HG03457 (cell line): ENCODE data around the gene HAS3.

Experiments used
- ATAC-seq: cut with Tn5 transposase; IDR thresholded peaks from one replicate; pipeline ENCODE4 v1.9.1; 2021; ENCODE audit warnings: moderate number of reproducible peaks; ENCODE audit not compliant: unreplicated experiment

Gene HAS3

DNA sequence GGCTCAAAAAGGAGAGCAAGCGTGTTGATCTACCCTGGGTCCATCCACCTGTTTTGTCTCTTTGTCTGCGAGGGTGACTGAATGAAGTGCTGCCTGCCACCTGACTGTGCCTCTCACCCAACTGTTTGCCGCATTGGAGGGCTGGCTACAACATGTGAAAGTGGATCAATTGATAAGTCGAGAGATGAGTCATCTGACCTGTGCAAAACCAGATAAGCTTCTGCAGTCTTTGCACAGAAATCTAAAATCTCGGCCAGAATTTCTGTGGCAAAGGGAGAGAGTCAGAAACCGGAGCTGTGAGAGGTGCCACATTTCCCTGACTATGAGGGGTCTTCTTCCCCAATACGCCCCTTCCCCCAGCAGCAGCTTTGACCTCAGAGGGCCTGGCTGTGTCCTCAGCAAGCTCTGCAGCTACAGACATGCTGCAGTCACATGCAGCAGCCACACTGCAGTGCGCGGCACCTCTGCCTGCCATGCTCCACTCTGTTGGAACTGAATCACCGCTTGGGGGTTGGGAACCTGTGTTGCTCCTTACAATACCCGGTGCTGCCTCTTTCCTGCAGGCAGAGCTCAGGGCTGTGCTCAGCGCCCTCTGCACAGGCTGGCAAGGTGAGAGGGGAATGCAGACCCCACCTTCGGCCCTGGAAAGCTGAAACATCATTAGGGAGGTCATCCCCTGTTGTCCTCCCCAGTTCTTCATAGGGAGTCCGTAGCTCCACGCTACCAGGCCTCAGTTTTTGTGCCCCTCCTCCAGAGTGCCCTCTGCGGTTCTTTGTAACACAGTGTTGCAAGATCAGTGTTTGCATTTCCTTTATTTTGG lies 16.2 kb upstream of the HAS3 start:
- no peak for ATAC-seq

DNA sequence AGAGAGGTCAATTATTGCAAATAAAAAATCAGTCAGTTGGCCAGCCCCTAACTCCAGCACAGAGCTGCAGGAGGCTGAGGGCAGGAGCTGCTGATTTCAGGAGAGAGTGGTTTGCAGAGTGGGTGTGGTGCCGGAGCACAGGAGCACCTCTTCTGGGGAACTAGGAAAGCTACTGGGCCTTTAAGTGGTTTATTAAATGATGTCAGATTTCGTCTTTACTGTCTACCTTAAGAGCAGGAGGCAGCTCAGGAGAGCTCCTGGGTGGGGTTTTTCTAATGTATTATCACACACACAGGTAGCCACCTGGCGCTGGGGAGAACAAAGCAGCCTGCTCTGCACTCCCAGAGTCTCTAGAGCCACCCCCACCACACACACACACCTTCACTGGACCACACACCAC lies 11.5 kb upstream of the HAS3 start:
- no peak for ATAC-seq

DNA sequence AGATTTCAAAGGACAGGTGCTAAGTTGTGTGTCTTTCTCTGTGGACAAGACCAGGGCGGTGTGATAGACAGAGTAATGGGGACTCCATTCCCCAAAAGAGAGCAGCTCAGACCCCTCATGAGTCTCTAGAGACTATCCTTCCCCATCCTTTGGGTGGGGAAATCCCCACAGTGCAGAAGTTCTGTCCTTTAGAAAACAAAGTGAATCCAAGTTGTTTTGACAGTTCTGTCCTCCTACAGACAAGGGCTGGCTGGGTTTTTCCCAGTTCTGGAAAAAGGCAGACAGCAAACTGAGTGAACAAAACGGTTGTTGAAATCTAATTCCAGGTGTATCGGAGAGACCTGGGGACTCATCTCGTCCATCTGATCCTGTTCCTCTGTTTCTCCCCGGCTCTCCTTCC lies 11.0 kb upstream of the HAS3 start:
- ATAC-seq: no peak

DNA sequence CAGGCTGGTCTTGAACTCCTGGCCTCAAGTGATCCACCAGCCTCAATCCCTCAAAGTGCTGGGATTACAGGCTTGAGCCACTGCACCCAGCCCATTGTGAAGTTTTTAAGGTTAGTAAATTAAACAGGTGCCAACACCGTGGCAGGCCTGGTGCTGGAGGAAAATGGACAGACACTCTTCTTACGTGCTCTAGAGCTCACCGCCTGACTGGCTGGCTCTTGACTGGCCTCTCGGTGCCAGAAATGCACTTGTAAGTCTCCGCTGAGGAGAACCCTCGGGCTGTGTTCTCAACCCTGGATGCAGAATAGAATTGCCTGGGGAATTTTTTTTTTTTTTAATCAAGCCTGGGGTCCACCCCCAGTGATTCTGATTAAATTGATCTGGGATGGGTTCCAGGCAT lies 10.3 kb upstream of the HAS3 start:
- ATAC-seq: no peak

DNA sequence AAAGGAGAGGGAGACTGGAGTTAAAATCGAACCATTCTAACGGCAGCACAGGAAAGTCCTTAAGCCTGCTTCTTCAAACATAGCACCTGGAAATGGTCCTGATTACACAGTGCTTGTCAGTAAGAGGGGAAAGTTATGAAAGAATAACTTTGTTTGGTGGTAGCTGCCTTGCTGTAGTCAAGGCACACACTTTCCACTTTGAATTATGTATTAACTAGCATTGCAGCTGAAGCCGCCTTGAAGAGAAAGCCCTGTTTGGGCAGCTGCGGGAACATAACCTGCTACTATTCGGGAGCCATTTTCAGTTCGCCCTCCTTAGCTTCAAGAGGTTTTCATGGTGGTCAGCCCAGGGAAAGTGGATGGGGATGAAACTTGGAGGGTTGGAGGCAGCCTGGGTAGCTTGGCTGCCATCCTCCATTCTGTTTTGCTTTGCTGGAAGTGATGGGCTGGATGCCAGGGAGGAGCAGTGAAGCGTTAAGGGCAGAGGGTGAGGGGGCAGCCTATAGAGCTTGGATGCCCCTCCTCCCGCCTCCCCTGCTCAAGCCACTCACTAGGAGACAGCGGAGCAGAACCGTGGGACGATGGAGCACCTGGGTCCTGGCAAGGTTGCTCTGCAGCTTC lies 5.3 kb upstream of the HAS3 start:
- no peak for ATAC-seq

DNA sequence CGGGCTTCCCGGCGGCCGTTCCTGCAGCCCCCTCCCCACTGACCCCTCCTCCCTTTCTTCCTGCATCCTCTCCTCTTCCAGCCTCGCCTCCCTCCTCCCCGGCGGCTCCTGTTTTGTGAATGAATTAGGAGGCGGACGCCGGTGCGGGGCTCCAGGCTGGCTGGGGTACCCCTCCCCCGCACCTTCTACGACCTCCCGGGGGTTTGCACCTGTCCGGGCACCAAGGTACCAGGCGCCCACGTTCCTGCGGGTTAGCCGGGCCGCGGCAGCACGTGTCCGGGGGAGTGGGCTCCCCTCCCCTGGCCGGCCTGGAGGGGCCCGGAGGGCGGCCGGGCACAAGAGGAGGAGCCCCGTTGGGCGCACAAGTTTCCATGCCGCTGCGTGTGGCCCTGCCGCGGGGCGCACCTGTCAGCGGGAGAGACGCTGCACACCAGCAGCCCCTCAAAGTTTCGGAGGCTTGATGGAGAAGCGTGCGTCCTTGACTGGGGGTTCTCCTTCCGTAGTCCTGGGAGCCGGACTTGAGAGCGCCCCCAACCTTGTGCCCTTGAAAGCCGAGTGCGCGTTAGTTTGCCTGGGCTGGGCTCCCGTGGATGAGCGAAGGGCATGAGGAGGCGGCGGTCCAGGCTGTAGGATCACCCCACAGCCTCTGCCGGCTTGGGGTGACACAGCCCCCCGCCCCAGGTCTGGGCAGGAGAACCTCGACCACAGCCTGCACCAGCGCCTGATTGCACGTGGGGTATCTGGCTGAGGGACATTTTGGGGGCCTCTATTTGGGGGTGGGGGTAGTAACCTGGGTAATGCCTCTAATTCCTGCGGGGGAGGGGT lies 1.2 kb downstream of the HAS3 start:
- no peak for ATAC-seq

DNA sequence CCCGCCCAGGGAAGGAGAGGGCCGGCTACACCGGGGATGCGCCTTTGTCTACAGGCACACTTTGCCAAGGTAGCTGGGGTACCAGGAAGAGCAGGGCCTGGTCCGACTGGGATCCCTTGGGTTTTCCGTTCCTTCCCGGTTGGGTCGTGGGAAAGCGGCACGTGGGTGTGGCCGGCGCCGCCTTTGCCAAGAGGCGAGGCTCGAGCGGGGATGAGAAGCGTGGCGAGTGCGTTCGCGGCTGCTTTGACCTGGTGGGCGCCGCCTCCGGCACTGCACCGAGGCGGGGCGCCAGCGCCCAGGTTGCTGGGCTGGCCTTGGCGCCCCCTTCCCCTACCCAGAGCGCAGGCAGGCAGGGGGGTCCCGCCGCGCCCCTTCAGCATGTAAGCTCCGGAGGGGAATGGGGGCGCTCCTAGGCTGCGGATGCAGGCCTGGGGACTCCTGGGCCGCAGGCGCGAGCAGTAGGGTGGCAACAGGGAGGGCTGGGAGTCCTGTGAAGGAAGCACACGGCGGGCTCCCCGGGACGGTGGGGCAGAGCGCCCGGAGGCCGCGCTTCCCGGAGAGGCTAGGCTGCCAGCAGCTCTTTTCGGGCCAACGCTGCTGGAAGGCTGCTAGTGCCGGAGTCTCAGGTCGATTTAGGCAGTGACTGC lies 2.0 kb downstream of the HAS3 start:
- ATAC-seq: no peak

DNA sequence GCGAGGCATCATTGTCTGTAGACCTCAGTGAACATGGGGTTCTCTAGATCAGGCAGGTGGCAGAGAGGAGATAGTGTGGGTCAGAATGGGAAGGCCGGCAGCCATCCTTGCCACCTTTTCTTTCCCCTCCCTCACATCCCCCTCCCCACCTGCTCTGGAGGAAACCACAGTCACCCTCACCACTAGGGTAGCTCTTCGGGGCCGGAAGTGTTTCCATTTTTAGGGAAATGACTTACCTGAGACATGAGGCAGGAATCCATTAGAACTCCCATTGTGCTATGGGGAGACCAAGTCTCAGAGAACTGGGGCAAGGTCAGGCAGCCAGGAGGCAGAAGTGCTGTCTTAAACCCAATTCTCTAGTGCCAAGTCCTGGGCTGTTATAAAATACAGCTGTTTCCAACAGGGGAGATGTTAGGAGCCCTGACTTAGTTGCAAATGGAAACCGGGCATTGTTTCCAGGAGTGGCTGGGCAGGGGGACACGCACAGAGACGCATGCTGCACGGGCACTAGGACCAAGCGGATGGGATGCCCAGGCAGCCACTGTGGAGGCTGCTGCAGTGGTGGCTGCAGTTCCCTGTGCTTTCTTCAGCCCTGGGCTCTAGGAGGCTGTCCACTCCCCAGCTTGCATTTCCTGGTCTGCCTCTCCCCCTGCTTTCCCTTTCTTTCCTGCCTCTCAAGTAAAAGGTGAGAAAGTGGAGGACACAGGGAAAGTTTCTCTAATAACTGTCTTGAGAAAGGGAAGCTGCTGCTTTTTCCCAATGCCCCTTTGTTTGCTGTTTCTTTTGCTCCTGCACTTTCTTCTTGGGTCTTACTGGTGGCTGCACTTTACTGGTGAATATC lies 2.8 kb downstream of the HAS3 start:
- ATAC-seq: no peak

DNA sequence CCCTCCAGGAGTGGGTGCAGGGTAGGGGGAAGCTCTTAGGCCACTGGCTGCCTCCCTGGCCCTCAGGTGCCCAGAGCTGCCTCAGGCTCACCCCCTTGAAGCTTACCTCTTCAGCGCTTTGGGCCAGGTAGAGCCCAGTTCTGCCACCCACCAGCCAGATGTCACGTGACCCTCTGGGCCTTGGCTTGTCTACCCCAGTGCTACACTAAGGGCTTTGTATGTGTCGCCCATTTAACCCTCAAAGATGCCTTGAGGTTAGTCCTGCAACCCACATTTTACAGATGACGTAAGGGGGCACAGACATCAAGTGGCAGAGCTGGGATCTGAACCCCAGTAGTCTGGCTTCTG lies 3.4 kb downstream of the HAS3 start:
- no peak for ATAC-seq

DNA sequence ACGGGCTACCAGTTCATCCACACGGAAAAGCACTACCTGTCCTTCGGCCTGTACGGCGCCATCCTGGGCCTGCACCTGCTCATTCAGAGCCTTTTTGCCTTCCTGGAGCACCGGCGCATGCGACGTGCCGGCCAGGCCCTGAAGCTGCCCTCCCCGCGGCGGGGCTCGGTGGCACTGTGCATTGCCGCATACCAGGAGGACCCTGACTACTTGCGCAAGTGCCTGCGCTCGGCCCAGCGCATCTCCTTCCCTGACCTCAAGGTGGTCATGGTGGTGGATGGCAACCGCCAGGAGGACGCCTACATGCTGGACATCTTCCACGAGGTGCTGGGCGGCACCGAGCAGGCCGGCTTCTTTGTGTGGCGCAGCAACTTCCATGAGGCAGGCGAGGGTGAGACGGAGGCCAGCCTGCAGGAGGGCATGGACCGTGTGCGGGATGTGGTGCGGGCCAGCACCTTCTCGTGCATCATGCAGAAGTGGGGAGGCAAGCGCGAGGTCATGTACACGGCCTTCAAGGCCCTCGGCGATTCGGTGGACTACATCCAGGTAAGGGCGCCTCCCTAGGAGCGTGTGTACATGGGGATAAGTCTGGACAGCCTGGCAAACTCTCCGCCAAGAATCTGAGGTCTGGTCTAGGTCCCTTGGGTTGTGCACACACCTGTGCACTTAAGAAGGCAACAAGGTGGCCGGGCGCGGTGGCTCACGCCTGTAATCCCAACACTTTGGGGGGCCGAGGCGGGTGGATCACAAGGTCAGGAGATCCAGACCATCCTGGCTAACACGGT lies 4.2 kb downstream of the HAS3 start:
- no peak for ATAC-seq

DNA sequence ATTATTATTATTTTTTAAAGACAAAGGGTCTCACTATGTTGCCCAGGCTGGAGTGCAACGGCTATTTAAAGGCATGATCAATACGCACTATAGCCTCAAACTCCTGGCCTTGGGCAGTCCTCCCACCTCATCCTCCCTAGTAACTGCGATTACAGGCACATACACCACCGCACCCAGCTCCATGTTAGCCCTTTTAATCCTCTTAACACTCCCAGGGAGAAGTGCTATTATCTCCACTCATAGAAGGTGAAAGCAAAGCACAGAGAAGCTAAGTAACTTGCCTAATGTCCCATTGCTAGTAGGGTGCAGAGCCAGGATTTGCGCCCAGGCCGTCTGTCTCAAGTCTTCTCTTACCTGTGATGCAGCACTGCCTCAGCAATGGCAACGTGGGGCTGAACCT lies 5.0 kb downstream of the HAS3 start:
- ATAC-seq: no peak

DNA sequence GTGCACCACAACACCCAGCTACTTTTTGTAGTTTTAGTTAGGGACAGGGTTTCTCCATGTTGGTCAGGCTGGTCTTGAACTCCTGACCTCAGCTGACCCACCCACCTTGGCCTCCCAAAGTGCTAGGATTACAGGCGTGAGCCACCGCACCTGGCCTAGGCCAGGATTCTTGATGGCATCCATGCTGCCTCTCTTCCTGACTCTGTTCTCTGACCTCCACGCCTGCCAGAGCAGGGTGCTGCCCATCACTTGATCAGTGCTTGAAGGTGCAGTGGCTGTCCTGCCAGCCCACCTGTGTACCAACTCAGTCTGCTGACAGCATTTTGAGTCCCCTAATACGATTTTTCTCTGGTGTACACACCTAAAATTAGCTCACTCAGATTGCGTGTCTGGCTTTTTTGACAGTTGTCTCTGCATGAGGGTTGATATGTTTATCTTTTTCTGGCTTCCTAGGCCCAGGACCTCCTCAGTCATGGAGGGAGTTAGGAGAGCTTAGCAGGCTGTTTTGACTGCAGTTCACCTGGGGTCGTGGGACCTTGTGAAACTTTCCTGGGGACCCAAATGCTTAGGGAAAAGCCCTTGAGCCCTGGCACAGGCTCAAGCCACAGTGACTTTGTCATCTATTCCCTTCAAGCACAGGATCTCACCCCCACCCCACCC lies 5.9 kb downstream of the HAS3 start:
- ATAC-seq: no peak

DNA sequence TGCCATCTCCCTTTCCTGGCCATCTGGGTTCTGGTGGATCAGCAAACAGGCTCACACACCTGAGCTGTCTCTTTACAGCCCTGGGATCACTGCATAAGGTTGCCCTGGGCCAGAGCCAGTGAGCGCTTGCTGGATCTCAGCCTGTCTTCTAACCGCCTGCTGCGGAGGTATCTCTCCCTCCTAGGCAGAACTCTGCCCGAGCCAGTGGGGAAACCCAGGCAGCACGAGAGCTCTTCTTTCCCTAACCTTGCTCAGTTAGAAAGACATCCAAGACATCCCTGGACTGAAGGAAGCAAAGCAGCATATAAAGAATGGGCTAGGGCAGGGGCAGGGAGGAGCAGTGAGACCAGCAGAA lies 6.4 kb downstream of the HAS3 start:
- no peak for ATAC-seq

DNA sequence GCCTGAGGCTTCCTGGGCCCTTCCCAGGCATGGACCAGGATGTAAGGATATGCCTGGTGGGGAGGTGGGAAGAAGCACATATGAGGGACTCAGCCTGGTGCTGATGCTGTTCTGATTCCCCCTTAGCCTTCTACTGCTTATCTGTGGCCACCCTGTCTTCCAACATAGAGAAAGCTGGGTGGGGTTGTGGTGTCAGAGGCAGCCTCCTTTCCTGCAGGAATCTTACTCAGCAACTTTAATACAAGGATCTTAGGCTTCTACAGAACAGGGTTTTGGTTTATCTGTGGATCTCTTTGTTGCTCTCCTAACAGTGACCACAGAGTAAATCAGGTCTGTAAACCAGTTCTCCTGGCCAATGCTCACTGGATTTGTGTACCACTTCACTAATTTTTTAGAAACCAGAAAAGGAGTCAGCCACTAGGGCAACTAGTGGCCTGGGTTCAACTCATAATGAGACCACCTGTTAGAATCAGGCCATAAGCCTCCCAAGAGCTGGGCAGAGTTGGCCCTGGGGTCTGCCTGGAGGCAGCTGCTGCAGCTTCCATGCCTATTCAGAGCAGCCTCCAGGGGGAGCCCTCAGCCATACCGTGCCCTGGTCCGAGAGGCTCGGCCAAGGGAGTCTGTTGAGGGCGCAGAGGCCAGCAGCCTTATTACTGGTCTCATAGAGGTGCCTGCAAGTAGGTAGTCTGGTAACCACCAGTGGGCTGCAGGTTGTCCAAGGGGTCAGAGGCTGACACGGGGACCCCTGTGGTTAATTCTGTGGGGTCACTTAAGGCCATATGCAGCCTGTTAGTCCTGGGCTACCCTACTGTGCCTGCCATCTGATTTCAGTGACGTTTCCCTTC lies 7.1 kb downstream of the HAS3 start:
- no peak for ATAC-seq

DNA sequence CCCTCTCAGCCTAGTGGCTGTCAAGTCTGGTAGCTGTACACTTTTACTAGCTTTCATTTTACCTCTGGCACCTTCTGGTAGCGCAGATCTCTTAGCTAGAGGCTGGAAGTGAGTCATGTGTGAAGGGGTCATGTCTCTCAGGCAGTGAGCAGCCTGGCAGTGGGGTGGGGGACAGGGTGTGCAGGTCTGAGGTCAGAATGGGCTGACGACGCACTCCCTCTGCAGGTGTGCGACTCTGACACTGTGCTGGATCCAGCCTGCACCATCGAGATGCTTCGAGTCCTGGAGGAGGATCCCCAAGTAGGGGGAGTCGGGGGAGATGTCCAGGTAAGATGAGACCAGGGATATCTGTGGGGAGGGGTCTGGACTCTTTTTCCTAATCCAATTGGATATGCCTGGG lies 7.8 kb downstream of the HAS3 start:
- ATAC-seq: no peak

DNA sequence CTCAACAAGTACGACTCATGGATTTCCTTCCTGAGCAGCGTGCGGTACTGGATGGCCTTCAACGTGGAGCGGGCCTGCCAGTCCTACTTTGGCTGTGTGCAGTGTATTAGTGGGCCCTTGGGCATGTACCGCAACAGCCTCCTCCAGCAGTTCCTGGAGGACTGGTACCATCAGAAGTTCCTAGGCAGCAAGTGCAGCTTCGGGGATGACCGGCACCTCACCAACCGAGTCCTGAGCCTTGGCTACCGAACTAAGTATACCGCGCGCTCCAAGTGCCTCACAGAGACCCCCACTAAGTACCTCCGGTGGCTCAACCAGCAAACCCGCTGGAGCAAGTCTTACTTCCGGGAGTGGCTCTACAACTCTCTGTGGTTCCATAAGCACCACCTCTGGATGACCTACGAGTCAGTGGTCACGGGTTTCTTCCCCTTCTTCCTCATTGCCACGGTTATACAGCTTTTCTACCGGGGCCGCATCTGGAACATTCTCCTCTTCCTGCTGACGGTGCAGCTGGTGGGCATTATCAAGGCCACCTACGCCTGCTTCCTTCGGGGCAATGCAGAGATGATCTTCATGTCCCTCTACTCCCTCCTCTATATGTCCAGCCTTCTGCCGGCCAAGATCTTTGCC lies 9.0 kb downstream of the HAS3 start:
- no peak for ATAC-seq

DNA sequence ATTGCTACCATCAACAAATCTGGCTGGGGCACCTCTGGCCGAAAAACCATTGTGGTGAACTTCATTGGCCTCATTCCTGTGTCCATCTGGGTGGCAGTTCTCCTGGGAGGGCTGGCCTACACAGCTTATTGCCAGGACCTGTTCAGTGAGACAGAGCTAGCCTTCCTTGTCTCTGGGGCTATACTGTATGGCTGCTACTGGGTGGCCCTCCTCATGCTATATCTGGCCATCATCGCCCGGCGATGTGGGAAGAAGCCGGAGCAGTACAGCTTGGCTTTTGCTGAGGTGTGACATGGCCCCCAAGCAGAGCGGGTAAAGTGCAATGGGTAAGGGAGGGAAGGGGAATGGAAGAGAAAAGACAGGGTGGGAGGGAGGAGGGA lies 9.5 kb downstream of the HAS3 start:
- ATAC-seq: no peak

DNA sequence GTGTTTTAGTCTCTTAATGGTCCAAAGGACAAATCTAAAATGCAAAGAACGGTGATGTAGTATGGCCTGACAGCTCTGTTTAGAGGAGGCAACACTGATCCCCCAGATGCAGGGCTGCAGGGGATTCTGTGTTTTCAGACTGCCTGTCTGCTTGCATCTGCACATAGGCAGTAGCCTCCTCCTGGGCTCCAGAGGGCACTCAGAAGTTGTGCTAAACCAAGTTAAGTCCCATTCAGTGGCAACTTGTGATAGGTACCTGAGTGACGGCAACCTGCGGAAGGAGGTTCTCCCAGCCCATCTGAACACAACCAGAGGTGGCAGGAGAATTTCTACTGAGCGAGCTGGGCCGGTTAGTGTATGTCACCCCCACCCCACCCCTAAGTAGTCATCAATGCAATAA lies 9.9 kb downstream of the HAS3 start:
- ATAC-seq: no peak
